HG03060 (cell line): ENCODE results near the gene C11orf86.
A peak's percentile ranks its signal among the peaks of the same experiment; 100 is the strongest.
"Not testable (repeated sequence)": the region's sequence is repeated elsewhere in the genome, so short reads cannot be mapped to it uniquely, and the experiment has no call there.

ENCODE experiments used
- ATAC-seq: cut with Tn5 transposase; IDR thresholded peaks from one replicate; pipeline ENCODE4 v1.9.1; 2021; ENCODE audit warnings: low read depth, moderate number of reproducible peaks; ENCODE audit not compliant: unreplicated experiment

C11orf86 gene, protein sequence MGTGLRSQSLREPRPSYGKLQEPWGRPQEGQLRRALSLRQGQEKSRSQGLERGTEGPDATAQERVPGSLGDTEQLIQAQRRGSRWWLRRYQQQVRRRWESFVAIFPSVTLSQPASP

DNA sequence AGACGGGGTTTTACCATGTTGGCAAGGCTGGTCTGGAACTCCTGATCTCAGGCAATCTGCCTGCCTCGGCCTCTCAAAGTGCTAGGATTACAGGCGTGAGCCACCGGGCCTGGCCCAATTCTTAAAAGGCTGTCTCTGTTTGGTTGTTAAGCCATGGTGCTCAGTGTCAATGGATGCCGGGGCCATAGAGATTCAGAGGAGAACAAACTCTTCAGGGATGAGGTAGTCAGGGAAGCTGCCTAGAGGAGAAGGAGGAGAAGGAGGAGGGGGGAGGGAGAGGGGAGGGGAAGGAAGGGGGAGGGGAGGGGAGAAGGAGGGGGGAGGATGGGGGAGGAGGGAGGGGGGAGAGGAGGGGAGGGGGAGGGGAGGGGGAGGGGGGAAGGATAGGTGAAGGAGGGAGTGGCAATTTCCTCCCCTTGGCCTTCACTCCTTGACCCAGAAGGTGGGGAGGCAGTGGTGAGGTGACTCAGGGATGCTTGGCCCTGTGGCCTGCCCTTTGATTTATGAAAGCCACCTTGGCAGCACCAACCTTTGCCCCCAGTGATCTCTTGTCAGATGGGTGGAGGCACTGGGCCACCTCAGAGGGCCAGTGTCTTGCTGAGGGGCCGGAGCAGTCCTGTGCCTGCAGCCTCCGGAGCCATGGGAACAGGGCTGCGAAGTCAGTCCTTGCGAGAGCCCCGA is at the start of gene C11orf86:
Gene C11orf86, plus strand, starts transcription at position 581 of the 681 bp plus-strand sequence. Its CDS starts 59 bp downstream, at position 640.
- ATAC-seq, result no peak

GRCh38 chr11:66929753-66930152 is 45.4 kb upstream of the C11orf86 start:
- no peak for ATAC-seq

DNA sequence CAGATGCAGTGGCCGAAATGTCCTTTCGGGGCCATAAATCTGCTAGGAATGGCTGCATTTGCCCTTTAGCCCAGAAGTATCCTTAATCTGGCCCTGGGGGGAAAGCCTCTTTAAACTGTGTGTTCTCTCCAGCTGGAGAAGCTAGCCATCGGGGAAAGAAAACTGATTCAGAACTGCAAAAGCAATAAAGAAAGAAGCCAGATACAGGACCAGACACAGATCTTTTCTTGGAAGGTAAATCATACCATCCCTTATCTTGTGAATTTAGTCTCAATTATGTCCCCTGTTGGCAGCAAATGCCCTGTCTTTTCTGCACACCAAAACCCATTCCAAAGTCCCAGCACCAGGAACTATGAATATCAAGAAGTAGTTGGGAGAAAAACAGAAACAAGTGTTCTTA is 42.6 kb upstream of the C11orf86 start:
- ATAC-seq, result no peak

DNA sequence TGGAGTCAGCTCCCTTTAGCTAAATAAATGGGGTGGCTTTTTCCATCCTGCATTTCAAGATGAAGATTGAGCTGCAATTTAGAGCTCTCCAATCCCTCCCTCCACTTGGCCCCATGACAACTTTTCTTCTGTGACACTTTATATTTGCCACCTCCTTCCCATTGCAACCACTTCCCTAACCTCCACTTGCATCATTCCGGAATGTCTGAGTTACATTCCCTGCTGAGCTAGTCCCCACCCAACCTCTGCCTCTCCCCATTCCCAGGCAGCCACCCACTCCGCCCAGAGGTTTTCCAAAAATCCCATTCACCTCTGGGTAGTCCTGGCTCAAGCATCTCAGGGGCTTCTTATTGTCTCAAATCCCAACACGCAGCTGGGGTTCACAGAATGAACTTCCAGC is 41.6 kb upstream of the C11orf86 start:
- no peak for ATAC-seq

- ATAC-seq, result no peak
Observed at GRCh38 chr11:66934950-66935779, 39.9 kb upstream of the C11orf86 start.

DNA sequence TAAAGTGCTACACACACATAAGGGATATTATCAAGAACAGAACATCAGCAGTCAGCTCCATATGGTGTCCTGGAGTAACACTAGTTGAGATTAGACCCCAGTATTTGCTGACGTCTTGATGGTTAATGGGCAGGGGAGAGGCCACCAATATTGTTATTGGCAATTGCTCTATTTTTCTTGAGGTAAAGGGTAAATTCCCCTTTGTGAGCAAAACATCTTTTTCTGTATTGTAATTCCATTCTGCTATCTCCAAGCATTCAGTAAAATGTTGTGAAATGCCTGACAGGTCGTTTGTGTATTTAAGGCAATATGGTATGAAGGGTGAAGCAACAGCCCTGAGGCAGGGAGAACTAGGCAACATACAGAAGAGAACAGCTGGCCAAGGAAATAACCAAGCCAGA is 38.8 kb upstream of the C11orf86 start:
- ATAC-seq, result no peak

GRCh38 chr11:66937193-66937733 is 37.8 kb upstream of the C11orf86 start:
- no peak for ATAC-seq

- no peak for ATAC-seq
Observed at GRCh38 chr11:66938582-66939135, 36.4 kb upstream of the C11orf86 start.

GRCh38 chr11:66950112-66950535 is 25.0 kb upstream of the C11orf86 start:
- no peak for ATAC-seq

DNA sequence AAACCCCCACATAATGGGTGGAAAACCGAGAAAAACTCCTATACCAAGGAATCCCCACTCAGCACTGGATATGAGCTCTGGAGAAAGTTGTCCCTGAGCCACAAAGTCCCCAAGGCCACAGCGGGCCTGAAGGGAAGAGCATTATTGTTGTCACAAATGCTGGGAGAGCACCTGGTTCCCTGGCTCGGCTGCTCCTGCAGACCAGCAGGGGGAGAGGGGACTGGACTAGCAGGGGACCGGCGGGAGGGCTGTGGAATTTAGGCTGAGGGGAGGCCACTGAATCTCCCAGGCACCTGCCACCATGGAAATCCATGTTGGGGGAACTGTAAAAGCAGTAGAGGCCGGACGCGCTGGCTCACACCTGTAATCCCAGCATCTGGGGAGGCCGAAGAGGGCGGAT is 24.0 kb upstream of the C11orf86 start:
- no peak for ATAC-seq

DNA sequence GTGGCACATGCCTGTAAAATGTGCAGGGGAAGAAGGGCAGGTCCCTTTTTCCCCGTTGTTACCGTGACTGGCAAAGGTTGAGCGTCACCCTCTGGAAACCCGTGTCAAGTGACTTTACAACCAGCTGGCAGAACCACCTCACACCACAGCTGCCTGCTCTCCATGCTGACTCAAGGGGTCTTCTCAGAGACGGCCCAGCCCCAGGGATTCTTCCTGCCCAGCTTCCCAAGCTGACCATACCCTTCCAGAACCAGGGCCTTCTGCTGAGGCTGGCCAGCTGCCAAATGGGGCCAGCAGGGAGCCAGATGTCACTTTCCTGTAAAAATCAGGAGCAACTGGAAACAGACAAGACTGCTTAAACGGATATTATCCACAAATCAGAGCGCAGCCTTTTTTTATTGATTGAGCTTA is 23.2 kb upstream of the C11orf86 start:
- no peak for ATAC-seq

GRCh38 chr11:66953081-66953833 is 21.8 kb upstream of the C11orf86 start:
- ATAC-seq, result no peak

- no peak for ATAC-seq
Observed at GRCh38 chr11:66956689-66957290, 18.3 kb upstream of the C11orf86 start.

GRCh38 chr11:66957971-66958231 is 17.2 kb upstream of the C11orf86 start:
- ATAC-seq, result no peak

GRCh38 chr11:66958232-66958955 is 16.7 kb upstream of the C11orf86 start, which contains the start of gene PC:
Gene PC, minus strand, starts transcription at chr11:66958383. Its CDS starts 86,224 bp downstream, at chr11:66872159.
- peak; percentile 91 for ATAC-seq

DNA sequence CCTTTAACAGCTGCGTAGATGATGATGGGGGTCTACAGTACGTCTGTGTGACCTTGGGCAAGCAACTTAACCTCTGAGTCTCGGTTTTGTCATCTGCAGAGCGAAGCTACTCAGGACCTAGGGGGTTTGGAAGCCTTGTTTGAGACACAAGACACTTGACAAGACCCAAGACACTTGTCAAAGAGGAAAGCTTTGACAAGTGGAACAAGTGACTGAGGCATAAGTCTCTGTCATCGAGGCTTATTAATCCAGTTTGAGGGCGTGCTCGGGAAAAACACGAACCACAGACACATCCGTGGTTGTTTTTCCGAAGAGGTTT is 16.2 kb upstream of the C11orf86 start:
- no peak for ATAC-seq

- ATAC-seq, result not testable (repeated sequence)
Observed at GRCh38 chr11:66961691-66962213, 13.4 kb upstream of the C11orf86 start.

DNA sequence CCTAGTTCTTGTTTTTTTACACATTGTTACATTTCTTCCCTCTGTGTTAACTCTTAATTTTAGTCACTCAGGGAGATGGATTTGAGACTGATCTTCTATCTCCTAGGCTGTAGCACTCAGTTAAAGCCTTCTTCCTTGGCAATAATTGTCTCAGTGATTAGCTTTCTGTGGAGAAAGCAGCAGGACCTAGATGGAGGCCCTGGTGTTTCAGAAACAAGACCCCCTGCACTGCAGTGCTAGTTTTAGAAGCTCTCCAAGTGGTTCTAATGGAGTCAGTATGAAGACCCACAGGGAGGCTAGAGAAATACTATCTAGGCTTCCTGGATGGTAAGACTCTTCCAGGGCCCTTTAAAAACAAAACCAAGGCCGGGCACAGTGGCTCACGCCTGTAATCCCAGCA is 12.9 kb upstream of the C11orf86 start:
- no peak for ATAC-seq

DNA sequence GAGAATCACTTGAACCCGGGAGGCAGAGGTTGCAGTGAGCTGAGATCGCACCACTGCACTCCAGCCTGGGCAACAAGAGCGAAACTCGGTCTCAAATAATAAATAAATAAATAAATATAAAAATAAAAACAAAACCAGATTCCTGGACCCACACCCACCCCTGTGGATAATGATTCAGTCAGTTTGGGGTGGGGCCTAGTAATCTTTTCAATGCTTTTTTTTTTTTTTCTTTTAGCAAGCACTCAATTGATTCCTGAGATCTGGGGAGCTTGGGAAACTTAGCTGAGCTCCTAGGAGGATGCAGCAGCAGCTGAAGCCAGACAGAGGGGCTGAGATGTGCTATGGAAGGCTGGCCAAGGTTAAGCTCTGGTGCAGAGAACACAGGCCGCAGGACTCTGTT is 12.3 kb upstream of the C11orf86 start:
- ATAC-seq, result no peak
